C4-2B (cell line): Measurements from ENCODE around the gene MEP1B.

Source experiments
- ZFX ChIP-seq: fragments of 450-650 bp; IDR thresholded peaks from 2 replicates; pipeline ENCODE4 v1.6.1; 2017
- TF ChIP-seq, protein P1 (sequence below): fragments of 450-650 bp; conservative IDR thresholded peaks from 2 replicates; pipeline ENCODE4 v1.5.1; 2017; ENCODE audit warnings: mild to moderate bottlenecking

DNA sequence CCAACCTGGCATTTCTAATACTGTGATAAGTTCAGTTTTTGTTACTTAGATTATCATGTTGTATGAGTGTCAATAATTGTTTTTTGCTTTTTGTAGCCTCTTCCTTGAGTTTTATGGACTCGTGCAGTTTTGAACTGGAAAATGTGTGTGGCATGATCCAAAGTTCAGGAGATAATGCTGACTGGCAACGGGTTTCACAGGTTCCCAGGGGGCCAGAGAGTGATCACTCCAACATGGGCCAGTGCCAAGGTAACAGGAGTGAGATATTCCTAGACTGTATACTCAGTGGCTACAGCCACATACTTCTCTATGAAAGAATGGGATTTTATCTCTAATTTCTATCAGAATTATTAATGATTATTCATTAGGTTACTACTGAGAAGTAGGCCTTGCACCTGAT lies 18.2 kb downstream of the MEP1B start:
- TF ChIP-seq, protein P1, sequence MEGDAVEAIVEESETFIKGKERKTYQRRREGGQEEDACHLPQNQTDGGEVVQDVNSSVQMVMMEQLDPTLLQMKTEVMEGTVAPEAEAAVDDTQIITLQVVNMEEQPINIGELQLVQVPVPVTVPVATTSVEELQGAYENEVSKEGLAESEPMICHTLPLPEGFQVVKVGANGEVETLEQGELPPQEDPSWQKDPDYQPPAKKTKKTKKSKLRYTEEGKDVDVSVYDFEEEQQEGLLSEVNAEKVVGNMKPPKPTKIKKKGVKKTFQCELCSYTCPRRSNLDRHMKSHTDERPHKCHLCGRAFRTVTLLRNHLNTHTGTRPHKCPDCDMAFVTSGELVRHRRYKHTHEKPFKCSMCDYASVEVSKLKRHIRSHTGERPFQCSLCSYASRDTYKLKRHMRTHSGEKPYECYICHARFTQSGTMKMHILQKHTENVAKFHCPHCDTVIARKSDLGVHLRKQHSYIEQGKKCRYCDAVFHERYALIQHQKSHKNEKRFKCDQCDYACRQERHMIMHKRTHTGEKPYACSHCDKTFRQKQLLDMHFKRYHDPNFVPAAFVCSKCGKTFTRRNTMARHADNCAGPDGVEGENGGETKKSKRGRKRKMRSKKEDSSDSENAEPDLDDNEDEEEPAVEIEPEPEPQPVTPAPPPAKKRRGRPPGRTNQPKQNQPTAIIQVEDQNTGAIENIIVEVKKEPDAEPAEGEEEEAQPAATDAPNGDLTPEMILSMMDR, result no peak
- no peak for TF ChIP-seq ZFX
